Measurements from ENCODE around the gene JADE1.

The JADE1 gene

DNA sequence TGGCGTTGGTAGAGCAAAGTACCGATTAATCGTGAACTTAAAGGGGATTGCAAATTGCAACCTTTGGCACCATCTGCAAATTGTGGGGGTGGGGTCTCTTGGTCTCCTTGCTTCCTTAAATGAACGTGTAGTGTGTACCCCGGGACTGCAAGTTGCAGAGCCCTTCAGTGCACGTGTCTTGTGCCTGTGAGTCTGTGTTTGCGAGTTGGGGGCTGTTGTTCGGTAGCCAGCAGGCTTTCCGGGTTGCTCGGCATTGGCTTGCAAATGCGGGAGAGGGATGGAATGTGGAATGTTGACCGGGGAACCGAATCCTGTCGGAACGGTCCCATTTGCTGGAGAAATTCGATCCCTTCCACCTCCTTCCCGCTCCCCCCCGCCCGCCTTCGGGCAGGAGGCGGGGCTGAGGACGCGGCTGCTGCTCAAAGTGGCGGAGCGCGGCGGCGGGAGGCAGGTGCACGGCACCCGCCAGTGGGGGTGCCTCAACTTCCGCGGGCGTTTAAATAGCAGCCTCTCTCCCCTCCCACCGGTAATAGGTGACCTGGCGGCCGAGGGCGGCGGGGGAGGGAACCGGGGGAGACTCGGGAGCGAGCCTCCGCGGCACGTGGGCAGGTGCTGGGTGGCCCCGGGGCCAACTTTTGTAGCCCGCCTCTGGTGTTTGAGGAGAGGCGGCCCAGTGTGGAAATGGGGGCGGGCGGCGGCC, 1.5 kb downstream of the JADE1 start:
- Histone ChIP-seq H3K4me1 (ENCODE audit: control insufficient read depth, insufficient read depth, low read length, unreplicated experiment) (peaks cover 11% of the 10 kb centered on the region), H3K36me3 (ENCODE audit: insufficient read depth, low read length) (no peaks in the 10 kb centered on the region), H3K27me3 (ENCODE audit: insufficient read depth, low read length) (no peaks in the 10 kb centered on the region), H3K79me2 (ENCODE audit: control insufficient read depth, insufficient read depth, low read length, unreplicated experiment) (peaks cover 43% of the 10 kb centered on the region), H3K27ac (ENCODE audit: low read depth, low read length) (peak overlapping the region; percentile 97), H3K4me3 (ENCODE audit: low read depth, low read length) (peak overlapping the region; percentile 82), H2AFZ (ENCODE audit: low read length, unreplicated experiment) (peak overlapping the region; percentile 74)

DNA sequence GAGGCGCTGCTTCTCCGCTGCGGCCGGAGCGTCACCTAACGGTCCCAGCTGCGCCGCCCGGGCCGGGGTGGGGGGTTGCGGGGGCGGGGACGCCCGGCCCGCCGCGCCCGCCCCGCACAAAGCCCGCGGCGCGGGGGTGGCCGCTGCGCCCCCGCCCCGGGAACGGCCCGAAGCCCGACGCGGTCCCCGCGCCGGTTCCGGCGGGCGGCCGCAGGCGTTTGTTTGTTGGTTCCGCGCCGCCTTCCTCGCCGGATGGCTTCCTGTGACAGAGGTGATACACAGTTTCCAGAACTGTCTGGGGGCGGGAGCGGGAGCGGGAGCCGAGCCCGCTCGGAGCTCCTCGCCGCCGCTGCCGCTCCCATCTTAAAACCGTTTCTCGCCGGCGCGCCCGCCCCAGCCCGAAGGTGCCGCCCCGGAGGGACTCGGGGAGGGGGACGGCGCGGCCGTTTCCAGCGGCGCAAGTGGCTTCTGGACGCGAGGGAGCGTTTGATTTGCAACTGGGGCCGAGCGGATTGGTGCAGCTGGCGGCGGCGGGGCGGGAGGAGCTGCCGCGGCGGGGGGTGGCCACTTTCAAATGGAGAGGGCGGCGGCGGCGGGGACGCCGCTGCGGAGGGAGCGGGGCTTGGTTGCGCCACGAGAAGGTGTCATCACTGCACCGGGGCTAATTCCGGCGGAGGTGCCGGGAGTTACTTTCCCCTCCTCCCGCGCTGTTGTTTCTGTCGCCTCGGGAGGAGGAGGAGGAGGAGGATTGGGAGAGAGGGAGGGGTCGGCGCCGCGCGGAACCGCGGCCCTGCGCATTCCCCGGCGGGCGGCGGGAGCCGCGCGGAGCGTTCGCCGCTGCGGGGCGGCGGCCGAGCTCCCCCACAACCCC, 2.3 kb downstream of the JADE1 start:
- H3K4me3 ChIP-seq (ENCODE audit: low read depth, low read length): peak overlapping the region; percentile 82
- peak overlapping the region; percentile 97 for H3K27ac ChIP-seq (ENCODE audit: low read depth, low read length)
- H2AFZ ChIP-seq (ENCODE audit: low read length, unreplicated experiment): peak overlapping the region; percentile 74
- no peaks in the 10 kb centered on the region for H3K36me3 ChIP-seq (ENCODE audit: insufficient read depth, low read length)
- H3K27me3 ChIP-seq (ENCODE audit: insufficient read depth, low read length): no peaks in the 10 kb centered on the region
- H3K4me1 ChIP-seq (ENCODE audit: control insufficient read depth, insufficient read depth, low read length, unreplicated experiment): peaks cover 11% of the 10 kb centered on the region
- H3K79me2 ChIP-seq (ENCODE audit: control insufficient read depth, insufficient read depth, low read length, unreplicated experiment): peaks cover 51% of the 10 kb centered on the region

DNA sequence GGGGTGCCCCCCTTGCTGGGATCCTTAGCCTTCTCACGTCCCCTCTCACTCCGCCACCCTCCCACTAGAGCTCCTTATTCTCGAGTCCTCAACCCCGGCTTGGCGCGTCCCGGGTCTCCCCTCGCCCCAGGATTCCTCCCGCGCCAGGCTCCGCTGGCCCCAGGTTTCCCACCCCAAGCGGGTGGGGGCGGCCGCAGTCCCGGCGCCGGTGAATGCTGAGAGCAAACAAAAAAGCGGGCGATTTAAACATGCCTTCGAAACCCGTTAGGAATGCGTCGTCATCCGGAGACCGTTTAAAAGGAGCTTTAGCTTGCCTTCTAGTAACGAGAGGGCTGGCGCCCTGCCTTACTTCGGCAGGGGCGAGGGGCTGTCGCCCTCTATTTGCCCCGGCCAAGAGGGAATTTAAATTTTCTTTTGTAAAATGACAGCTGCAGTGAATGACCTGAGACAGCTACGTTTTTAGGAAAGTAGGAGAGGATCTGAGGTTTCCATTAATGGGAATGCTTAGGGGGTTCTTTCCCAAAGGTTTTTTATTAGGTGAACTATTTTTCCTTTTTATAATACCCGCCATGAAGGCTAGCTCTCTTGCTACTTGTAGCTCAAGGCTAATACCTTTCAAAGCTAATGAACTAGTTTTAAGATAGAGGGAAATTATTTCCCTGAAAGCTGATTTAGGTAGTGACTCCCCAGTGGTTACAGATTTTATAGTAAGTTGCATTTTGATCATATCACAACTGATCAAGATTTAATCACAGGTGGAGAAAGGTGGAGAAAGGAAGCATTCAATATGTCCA, 3.1 kb downstream of the JADE1 start:
- Histone ChIP-seq H2AFZ (ENCODE audit: low read length, unreplicated experiment) (peak overlapping the region; percentile 64), H3K27ac (ENCODE audit: low read depth, low read length) (peak overlapping the region; percentile 97), H3K4me1 (ENCODE audit: control insufficient read depth, insufficient read depth, low read length, unreplicated experiment) (peaks cover 11% of the 10 kb centered on the region), H3K4me3 (ENCODE audit: low read depth, low read length) (peak overlapping the region; percentile 82), H3K27me3 (ENCODE audit: insufficient read depth, low read length) (no peaks in the 10 kb centered on the region), H3K79me2 (ENCODE audit: control insufficient read depth, insufficient read depth, low read length, unreplicated experiment) (peaks cover 59% of the 10 kb centered on the region), H3K36me3 (ENCODE audit: insufficient read depth, low read length) (peaks cover 6% of the 10 kb centered on the region)

DNA sequence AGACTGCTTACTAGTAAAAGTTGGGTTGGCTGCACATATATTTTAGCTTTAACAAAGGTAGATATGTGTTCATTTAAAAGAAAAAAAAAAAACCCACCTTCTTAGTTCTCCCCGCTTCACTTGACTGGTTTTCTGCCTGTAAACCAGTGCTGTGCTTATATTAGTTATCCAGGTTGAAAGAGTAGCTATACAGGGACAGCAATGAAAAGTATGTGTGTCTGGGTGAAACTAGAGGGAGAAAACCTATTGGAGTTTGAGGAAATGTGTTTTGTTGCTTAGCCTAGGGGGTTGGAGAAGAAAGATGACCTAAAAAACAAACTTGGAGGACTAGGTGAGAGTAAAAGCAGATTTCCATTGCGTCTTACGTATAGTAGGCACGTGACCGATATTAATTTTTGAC, 4.5 kb downstream of the JADE1 start:
- no peak overlapping the region for H2AFZ ChIP-seq (ENCODE audit: low read length, unreplicated experiment)
- peaks cover 8% of the 10 kb centered on the region for H3K36me3 ChIP-seq (ENCODE audit: insufficient read depth, low read length)
- H3K4me1 ChIP-seq (ENCODE audit: control insufficient read depth, insufficient read depth, low read length, unreplicated experiment): peaks cover 18% of the 10 kb centered on the region
- H3K27me3 ChIP-seq (ENCODE audit: insufficient read depth, low read length): no peaks in the 10 kb centered on the region
- peaks cover 72% of the 10 kb centered on the region for H3K79me2 ChIP-seq (ENCODE audit: control insufficient read depth, insufficient read depth, low read length, unreplicated experiment)
- H3K4me3 ChIP-seq (ENCODE audit: low read depth, low read length): peak overlapping the region; percentile 82
- no peak overlapping the region for H3K27ac ChIP-seq (ENCODE audit: low read depth, low read length)

DNA sequence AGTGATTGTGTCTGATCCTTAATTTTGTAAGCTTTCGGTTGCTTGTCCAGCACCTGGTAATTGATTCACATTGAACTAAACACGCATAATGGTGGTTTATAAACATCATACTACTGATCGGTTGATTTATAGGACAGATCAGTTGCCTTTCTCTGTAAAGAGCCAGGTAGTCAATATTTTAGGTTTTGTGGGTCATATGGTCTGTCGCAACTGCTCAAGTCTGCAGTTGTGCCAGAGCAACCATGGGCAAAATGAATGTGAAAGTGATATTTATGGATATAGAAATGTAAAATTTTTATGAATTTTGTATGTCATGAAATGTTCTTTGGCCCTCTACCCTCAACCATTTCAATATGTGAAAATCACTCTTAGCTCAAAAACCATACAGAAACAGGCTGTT, 8.9 kb downstream of the JADE1 start:
- Histone ChIP-seq H3K79me2 (ENCODE audit: control insufficient read depth, insufficient read depth, low read length, unreplicated experiment) (peaks cover 88% of the 10 kb centered on the region), H3K4me1 (ENCODE audit: control insufficient read depth, insufficient read depth, low read length, unreplicated experiment) (peaks cover 45% of the 10 kb centered on the region), H2AFZ (ENCODE audit: low read length, unreplicated experiment) (no peak overlapping the region), H3K27me3 (ENCODE audit: insufficient read depth, low read length) (no peaks in the 10 kb centered on the region), H3K36me3 (ENCODE audit: insufficient read depth, low read length) (peaks cover 8% of the 10 kb centered on the region), H3K4me3 (ENCODE audit: low read depth, low read length) (no peak overlapping the region), H3K27ac (ENCODE audit: low read depth, low read length) (0 out of 2 replicates have a peak overlapping the region, but pooled peaks have one; percentile 1)

DNA sequence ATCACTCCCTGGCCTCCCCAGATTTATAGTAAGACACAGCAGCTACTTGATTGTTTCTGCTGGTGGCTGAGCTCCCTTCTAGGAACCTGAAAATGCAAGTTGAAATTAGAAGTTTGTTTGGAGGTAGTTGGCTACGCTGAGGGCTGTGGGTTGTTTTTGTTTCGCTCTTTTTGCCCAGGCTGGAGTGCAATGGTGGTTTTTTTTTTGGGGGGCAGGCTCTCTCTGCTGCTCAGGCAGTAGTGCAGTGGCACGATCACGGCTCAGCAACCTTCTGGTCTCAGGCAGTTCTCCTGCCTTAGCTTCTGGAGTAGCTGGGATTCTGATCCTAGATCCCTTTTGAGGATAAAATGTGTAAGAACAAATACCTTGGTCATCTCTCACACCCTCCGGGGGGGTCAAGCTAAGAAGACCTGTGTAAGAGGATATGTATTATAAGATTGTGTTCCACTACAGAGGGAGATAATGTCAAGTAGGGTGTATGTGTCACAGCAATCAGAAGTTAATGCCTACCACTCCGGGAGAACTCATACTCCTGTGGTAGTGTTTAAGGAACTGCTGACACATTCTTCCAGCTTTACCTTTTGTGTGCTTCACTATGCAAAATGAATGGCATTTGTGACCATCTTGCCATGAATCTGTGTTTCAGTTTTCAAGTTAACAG, 9.7 kb downstream of the JADE1 start:
- Histone ChIP-seq H3K79me2 (ENCODE audit: control insufficient read depth, insufficient read depth, low read length, unreplicated experiment) (peaks cover 88% of the 10 kb centered on the region), H3K4me1 (ENCODE audit: control insufficient read depth, insufficient read depth, low read length, unreplicated experiment) (peaks cover 50% of the 10 kb centered on the region), H3K4me3 (ENCODE audit: low read depth, low read length) (no peak overlapping the region), H3K27ac (ENCODE audit: low read depth, low read length) (0 out of 2 replicates have a peak overlapping the region, but pooled peaks have one; percentile 1), H2AFZ (ENCODE audit: low read length, unreplicated experiment) (no peak overlapping the region), H3K27me3 (ENCODE audit: insufficient read depth, low read length) (no peaks in the 10 kb centered on the region), H3K36me3 (ENCODE audit: insufficient read depth, low read length) (peaks cover 8% of the 10 kb centered on the region)

DNA sequence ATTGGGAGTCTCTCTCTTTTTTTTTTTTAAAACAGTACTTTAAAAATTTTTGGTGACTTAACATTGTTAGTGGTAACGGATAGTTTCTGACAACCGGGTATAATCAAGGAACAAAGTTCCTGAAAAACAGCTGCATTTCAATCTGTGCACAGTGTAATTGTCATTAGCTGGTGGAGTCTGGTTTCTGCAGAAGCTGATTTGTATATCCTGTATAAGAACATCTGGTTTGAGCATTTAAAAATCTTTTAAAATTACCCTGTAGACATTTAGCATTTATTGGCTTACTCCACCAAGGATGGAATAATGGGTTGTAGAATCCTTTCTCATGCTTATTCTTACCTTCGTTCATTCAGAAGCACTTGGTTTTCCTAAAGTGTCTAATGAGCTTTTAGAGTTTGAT, 11.2 kb downstream of the JADE1 start:
- peak overlapping the region; percentile 2; the same call in 1 of the 2 replicates for H3K27ac ChIP-seq (ENCODE audit: low read depth, low read length)
- peaks cover 88% of the 10 kb centered on the region for H3K79me2 ChIP-seq (ENCODE audit: control insufficient read depth, insufficient read depth, low read length, unreplicated experiment)
- peaks cover 61% of the 10 kb centered on the region for H3K4me1 ChIP-seq (ENCODE audit: control insufficient read depth, insufficient read depth, low read length, unreplicated experiment)
- no peak overlapping the region for H3K4me3 ChIP-seq (ENCODE audit: low read depth, low read length)
- no peak overlapping the region for H2AFZ ChIP-seq (ENCODE audit: low read length, unreplicated experiment)
- no peaks in the 10 kb centered on the region for H3K27me3 ChIP-seq (ENCODE audit: insufficient read depth, low read length)
- peaks cover 8% of the 10 kb centered on the region for H3K36me3 ChIP-seq (ENCODE audit: insufficient read depth, low read length)

GRCh38 chr4:128821151-128821550, 11.7 kb downstream of the JADE1 start:
- H3K36me3 ChIP-seq (ENCODE audit: insufficient read depth, low read length): peaks cover 8% of the 10 kb centered on the region
- H3K27me3 ChIP-seq (ENCODE audit: insufficient read depth, low read length): no peaks in the 10 kb centered on the region
- H3K4me1 ChIP-seq (ENCODE audit: control insufficient read depth, insufficient read depth, low read length, unreplicated experiment): peaks cover 62% of the 10 kb centered on the region
- no peak overlapping the region for H2AFZ ChIP-seq (ENCODE audit: low read length, unreplicated experiment)
- H3K4me3 ChIP-seq (ENCODE audit: low read depth, low read length): no peak overlapping the region
- peaks cover 88% of the 10 kb centered on the region for H3K79me2 ChIP-seq (ENCODE audit: control insufficient read depth, insufficient read depth, low read length, unreplicated experiment)
- peak overlapping the region; percentile 2; the same call in 1 of the 2 replicates for H3K27ac ChIP-seq (ENCODE audit: low read depth, low read length)

DNA sequence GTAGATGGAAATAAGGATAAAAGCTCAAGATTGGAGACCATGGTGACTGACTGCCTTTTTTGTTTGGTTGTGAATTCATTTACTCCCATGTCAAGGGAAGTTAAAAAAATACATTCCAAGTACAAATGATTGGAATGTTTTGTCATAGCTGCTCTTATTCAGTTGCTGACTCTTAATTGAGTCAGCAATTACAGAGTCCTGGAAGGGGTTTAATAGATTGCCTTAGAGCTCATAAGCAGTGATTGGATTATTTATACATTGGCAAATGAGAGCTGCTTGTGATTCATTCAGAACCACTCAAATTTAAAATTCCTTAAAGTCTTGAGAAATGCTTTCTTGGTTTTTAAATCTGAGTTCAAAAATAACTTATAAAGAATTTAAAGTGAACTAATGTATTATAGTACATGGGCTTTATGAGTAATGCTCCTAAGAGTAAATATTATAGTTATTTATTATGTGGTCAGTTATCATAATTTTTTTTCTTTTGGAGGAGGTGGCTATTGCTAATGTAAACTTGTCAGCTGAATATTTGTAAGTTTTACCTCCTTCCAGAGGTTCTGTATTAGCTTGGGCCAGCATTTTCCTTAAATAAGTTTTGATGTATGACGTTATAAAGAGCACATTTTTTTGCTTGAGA, 13.6 kb downstream of the JADE1 start:
- no peaks in the 10 kb centered on the region for H3K27me3 ChIP-seq (ENCODE audit: insufficient read depth, low read length)
- H3K36me3 ChIP-seq (ENCODE audit: insufficient read depth, low read length): no peaks in the 10 kb centered on the region; the same call in 1 of the 2 replicates
- H3K4me3 ChIP-seq (ENCODE audit: low read depth, low read length): peak overlapping the region; percentile 23
- H3K27ac ChIP-seq (ENCODE audit: low read depth, low read length): peak overlapping the region; percentile 96
- H3K4me1 ChIP-seq (ENCODE audit: control insufficient read depth, insufficient read depth, low read length, unreplicated experiment): peaks cover 72% of the 10 kb centered on the region
- H2AFZ ChIP-seq (ENCODE audit: low read length, unreplicated experiment): no peak overlapping the region
- peaks cover 88% of the 10 kb centered on the region for H3K79me2 ChIP-seq (ENCODE audit: control insufficient read depth, insufficient read depth, low read length, unreplicated experiment)

All from ACC112 (cell line).